Measurements from ENCODE around the gene FAP.
A peak's percentile ranks its signal among the peaks of the same experiment; 100 is the strongest.

Gene FAP

GRCh38 chr2:162125138-162125537, 118.1 kb downstream of the FAP start:
- DNase-seq: no peak

GRCh38 chr2:162123806-162124758, 119.2 kb downstream of the FAP start:
- peak; percentile 90 for DNase-seq

All from suppressor macrophage treated with lipopolysaccharide for 4 hours (primary cell).